ENCODE results near the gene PSMB9. TPM values are rescaled to one million over a fixed set of nuclear protein-coding genes. Genes with fewer than 3 reads are reported as not detected.

Gene PSMB9
- total and polyA plus RNA-seq, 5 donors from 2014 or later, result 148 to 896 (median 525) TPM

DNA sequence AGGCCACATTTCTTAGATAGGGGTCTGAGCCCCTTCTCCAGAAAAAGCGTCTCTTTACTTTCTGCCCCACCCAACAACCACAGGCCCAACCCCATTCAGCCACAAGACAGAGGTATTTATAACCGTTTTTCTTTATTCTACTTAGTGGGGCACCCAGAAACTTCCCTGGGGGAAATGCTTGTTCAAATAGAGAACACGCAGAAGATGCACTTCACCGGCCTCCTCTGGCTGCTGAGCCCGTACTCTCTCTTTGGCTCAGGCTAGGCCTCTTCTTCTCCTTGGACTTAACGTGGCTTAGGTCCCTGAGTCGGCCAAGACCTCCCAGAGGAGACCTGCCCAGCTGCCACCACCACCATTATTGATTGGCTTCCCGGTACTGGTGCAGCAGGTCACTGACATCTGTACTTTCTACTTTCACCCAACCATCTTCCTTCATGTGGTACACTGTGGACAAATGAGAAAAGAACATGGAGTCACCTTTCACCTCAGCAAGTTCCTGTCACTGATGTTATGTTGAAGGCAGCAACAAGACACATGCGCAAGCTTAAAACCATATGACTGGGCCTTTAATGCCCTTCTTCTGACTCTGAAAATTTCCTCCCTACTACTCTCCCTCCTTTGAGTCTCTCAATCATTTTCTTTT is 13.3 kb upstream of the PSMB9 start:
- Mint-ChIP-seq H3K36me3 (peaks cover 54% of the 10 kb centered on the region), H3K9me3 (no peaks in the 10 kb centered on the region), H3K27me3 (peaks cover 4% of the 10 kb centered on the region), H3K4me3 (peak overlapping the region; percentile 96 to 99 (median 98)), H3K4me1 (peaks cover 25 to 75% (median 57%) of the 10 kb centered on the region in 4 donors), H3K27ac (peak overlapping the region; percentile 85 to 100 (median 98))
- no peaks in the 10 kb centered on the region for H3K9me3 ChIP-seq (ENCODE audit: control insufficient read depth in 2 of 2, low read length in 2 of 2)
- DNase-seq (peak in 2 of 3 donors; percentile 48 to 75), ATAC-seq (ENCODE audit: low read depth in 2 of 2) (no peak)
- peaks cover 32% of the 10 kb centered on the region for H3K36me3 ChIP-seq (ENCODE audit: control insufficient read depth, insufficient read depth, low read length)
- H3K27ac ChIP-seq (ENCODE audit: insufficient read depth, low read length, poor library complexity, severe bottlenecking), result peak overlapping the region; percentile 99
- no peaks in the 10 kb centered on the region for H3K27me3 ChIP-seq (ENCODE audit: control insufficient read depth, insufficient read depth, low read length)
- peak overlapping the region; percentile 43 for H3K4me3 ChIP-seq (ENCODE audit: low read depth, low read length)
- peaks cover 84% of the 10 kb centered on the region for H3K4me1 ChIP-seq (ENCODE audit: control insufficient read depth, insufficient read depth, low read length, poor library complexity, severe bottlenecking)

DNA sequence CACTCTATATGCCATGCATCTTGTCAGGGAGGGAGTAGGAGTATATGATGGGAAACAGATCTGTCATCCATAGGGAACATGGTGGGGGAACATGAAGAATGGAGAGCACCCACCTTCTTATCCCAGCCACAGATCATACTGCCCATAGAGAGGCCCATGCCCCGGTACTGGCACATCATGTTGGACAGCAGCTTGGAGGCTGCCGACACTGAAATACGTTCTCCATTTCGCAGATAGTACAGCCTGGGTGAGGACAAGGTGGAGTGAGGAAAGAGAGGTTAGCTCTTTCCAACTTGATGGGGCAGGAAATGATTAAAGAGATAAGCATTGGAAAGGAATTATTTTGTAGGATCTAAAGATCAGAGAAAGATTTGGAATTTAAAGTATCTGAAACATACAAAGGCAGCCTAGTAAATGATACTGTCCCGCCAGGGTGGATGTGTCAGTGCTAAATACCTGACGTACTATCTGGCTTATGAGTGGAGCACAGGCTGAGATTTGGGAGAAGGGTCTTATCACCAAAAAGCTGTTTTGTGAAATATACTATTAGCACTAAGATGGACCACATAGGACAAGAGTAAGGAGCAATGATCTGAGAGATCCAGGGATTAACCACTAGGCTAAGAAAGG is 11.9 kb upstream of the PSMB9 start:
- H3K36me3 Mint-ChIP-seq, result peaks cover 54% of the 10 kb centered on the region
- H3K36me3 ChIP-seq (ENCODE audit: control insufficient read depth, insufficient read depth, low read length), result peaks cover 37% of the 10 kb centered on the region
- no peak for ATAC-seq (ENCODE audit: low read depth in 2 of 2)

DNA sequence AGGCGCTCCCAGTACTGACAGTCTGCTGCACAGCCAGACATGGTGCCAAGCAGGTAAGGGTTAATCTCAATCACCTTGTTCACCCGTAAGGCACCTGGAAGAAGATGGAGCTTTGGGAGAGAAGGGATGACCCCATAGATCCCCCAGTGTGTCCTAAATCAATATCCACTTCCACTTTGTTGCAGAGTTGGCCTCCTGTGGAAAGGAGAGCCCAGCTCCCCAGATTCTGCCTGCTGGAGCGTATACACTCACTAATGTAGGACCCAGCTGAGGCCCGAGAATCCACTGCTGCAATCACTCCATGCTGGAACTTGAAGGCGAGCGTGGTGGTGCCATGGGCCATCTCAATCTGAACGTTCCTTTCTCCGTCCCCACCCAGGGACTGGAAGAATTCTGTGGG is 11.3 kb upstream of the PSMB9 start:
- DNase-seq (no peak), ATAC-seq (ENCODE audit: low read depth in 2 of 2) (no peak)
- peak overlapping the region; percentile 94 for H3K4me3 ChIP-seq (ENCODE audit: low read depth, low read length)
- Mint-ChIP-seq H3K36me3 (peaks cover 60% of the 10 kb centered on the region), H3K27ac (peak overlapping the region; percentile 100), H3K4me1 (peaks cover 9 to 75% (median 51%) of the 10 kb centered on the region in 4 donors), H3K9me3 (no peaks in the 10 kb centered on the region), H3K27me3 (peaks cover 4% of the 10 kb centered on the region), H3K4me3 (peak overlapping the region; percentile 96 to 99 (median 98))
- H3K27me3 ChIP-seq (ENCODE audit: control insufficient read depth, insufficient read depth, low read length), result no peaks in the 10 kb centered on the region
- peak overlapping the region; percentile 99 for H3K27ac ChIP-seq (ENCODE audit: insufficient read depth, low read length, poor library complexity, severe bottlenecking)
- H3K9me3 ChIP-seq (ENCODE audit: control insufficient read depth in 2 of 2, low read length in 2 of 2), result no peaks in the 10 kb centered on the region
- peaks cover 42% of the 10 kb centered on the region for H3K36me3 ChIP-seq (ENCODE audit: control insufficient read depth, insufficient read depth, low read length)
- peaks cover 85% of the 10 kb centered on the region for H3K4me1 ChIP-seq (ENCODE audit: control insufficient read depth, insufficient read depth, low read length, poor library complexity, severe bottlenecking)

More for the DNA sequence above, 11.9 kb upstream of the PSMB9 start:
- H3K9me3 ChIP-seq (ENCODE audit: control insufficient read depth in 2 of 2, low read length in 2 of 2), result no peaks in the 10 kb centered on the region
- H3K27ac ChIP-seq (ENCODE audit: insufficient read depth, low read length, poor library complexity, severe bottlenecking), result peak overlapping the region; percentile 99
- peak overlapping the region; percentile 94 for H3K4me3 ChIP-seq (ENCODE audit: low read depth, low read length)
- H3K4me1 Mint-ChIP-seq, result peaks cover 12 to 75% (median 50%) of the 10 kb centered on the region in 4 donors
- peak overlapping the region; percentile 98 to 100 (median 100) for H3K27ac Mint-ChIP-seq
- H3K27me3 Mint-ChIP-seq, result peaks cover 4% of the 10 kb centered on the region
- DNase-seq, result no peak
- peak overlapping the region; percentile 96 to 99 (median 98) for H3K4me3 Mint-ChIP-seq
- no peaks in the 10 kb centered on the region for H3K9me3 Mint-ChIP-seq
- H3K27me3 ChIP-seq (ENCODE audit: control insufficient read depth, insufficient read depth, low read length), result no peaks in the 10 kb centered on the region
- H3K4me1 ChIP-seq (ENCODE audit: control insufficient read depth, insufficient read depth, low read length, poor library complexity, severe bottlenecking), result peaks cover 85% of the 10 kb centered on the region

DNA sequence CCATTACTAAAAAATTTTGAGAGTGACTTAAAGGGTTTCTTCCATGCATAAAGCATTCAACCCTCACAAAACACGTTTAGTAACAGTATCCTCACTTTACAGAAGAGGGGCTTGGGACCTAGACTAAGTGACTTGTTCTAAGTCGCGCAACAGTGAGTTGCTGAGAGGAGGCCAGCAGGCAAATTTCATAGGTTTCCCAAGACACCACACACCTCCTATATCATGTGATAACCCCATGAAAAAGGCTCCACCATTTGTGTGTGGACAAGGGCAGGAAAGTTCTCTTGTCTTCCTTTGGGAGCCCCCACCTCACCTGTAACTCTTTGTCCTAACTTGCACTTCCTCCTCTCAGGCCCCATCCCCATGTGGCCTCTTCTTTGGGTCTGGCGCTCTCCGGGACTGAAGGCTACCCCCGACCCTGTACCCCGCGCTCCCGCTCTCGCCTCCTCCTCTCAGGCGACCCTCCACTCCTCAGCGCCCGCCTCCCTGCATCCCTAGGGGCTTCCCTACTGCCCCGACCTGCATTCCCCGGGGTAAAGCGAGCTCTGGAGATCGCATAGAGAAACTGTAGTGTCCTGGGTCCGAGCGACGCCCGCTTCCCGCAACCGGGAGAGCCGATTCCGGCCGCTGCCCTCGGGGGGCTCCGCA is 10.5 kb upstream of the PSMB9 start:
- Histone ChIP-seq H3K36me3 (ENCODE audit: control insufficient read depth, insufficient read depth, low read length) (peaks cover 50% of the 10 kb centered on the region), H3K27ac (ENCODE audit: insufficient read depth, low read length, poor library complexity, severe bottlenecking) (peak overlapping the region; percentile 99), H3K4me1 (ENCODE audit: control insufficient read depth, insufficient read depth, low read length, poor library complexity, severe bottlenecking) (peaks cover 88% of the 10 kb centered on the region), H3K4me3 (ENCODE audit: low read depth, low read length) (peak overlapping the region; percentile 94), H3K9me3 (ENCODE audit: control insufficient read depth in 2 of 2, low read length in 2 of 2) (no peaks in the 10 kb centered on the region), H3K27me3 (ENCODE audit: control insufficient read depth, insufficient read depth, low read length) (no peaks in the 10 kb centered on the region)
- Mint-ChIP-seq H3K36me3 (peaks cover 67% of the 10 kb centered on the region), H3K4me3 (peak overlapping the region; percentile 96 to 99 (median 98)), H3K9me3 (no peaks in the 10 kb centered on the region), H3K27ac (peak overlapping the region; percentile 100), H3K4me1 (peaks cover 15 to 82% (median 58%) of the 10 kb centered on the region in 4 donors), H3K27me3 (peaks cover 4% of the 10 kb centered on the region)
- ATAC-seq (ENCODE audit: low read depth in 2 of 2), result no peak
- DNase-seq, result peak in 1 of 3 donors; percentile 39

DNA sequence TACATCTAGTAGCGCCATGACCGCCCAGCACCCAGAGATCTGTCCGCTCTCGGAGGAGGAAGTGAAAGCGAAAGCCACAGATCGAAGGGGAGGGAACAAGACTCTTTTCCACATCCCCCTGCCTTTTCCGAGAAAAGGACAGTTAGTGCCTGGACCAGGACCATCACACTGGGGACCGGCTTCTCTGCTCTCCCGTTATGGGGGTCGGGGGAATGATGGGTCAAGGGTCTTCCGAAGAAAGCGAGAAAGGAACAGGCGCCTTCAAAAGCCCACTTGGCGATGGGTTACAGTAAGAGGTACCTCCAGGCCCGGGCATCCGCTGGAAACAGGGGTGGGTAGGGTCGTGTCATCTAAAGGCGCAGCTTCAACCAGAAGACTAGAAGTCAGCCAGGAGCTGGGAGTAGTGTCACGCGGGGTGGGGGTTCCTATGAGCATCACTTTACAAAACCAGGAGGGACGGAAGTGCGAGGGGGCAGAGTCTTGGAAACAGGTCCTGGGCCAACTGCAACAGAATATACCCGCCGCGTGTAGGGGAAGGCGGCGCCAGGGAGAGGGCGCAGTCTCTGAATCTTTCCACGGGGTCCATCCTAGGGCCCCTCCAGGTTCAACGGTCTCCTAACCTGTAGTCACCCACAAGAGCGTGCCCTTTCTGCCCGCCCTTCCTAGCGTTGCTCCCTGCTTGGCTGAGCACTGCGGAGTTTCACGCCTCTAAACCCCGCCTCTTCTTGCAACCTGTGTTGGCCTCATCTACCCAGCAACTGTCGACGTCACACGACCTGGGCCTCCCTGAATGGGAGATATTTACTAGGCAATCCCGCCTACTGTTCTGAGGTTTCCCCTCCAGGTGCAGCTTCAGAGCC is 9.8 kb upstream of the PSMB9 start, which contains the start of gene PSMB8:
TSS of gene PSMB8 (minus strand) at position 69 of the 860 bp plus-strand sequence. CDS start at position 18, 51 bp downstream.
- H3K27me3 Mint-ChIP-seq, result peaks cover 4% of the 10 kb centered on the region
- peaks cover 75% of the 10 kb centered on the region for H3K36me3 Mint-ChIP-seq
- H3K27ac ChIP-seq (ENCODE audit: insufficient read depth, low read length, poor library complexity, severe bottlenecking), result peak within 1 kb of the TSS; percentile 99
- ATAC-seq (ENCODE audit: low read depth in 2 of 2) (peak; percentile 83 to 84), DNase-seq (peak; percentile 98 to 99 (median 98))
- H3K9me3 Mint-ChIP-seq, result no peaks in the 10 kb centered on the region
- peaks cover 14 to 82% (median 62%) of the 10 kb centered on the region in 4 donors for H3K4me1 Mint-ChIP-seq
- no peaks in the 10 kb centered on the region for H3K9me3 ChIP-seq (ENCODE audit: control insufficient read depth in 2 of 2, low read length in 2 of 2)
- H3K36me3 ChIP-seq (ENCODE audit: control insufficient read depth, insufficient read depth, low read length), result peaks cover 58% of the 10 kb centered on the region
- H3K4me3 ChIP-seq (ENCODE audit: low read depth, low read length), result peak within 1 kb of the TSS; percentile 94
- peak within 1 kb of the TSS; percentile 96 to 99 (median 98) for H3K4me3 Mint-ChIP-seq
- H3K27me3 ChIP-seq (ENCODE audit: control insufficient read depth, insufficient read depth, low read length), result no peaks in the 10 kb centered on the region
- H3K27ac Mint-ChIP-seq, result peak within 1 kb of the TSS; percentile 100
- H3K4me1 ChIP-seq (ENCODE audit: control insufficient read depth, insufficient read depth, low read length, poor library complexity, severe bottlenecking), result peaks cover 90% of the 10 kb centered on the region

DNA sequence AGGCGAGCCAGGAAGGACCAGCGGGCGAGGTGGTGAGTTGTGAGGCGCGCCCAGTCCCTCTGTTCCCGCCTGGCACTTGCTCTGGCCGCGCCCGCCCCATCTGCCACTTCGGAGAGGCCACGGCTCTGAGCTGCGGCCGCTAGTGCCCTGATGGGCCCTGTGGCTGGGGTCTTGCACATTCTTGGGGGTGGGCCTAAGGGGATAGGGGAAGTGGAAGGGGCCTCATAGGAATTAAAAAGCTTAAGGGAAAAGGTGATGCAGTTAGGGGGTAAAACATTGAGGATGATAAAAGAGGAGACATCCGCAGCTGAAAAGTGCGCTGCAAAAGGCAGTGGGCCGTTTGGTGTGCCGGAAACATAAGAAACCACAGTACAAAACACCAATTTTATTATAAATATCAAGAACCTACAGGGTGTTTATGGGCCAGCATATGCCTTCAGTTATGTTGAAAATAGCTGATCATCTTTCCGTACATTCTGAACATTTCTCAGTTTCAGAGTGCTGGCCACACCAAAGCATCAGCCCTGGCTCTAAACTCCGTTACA is 9.1 kb upstream of the PSMB9 start:
- peaks cover 90% of the 10 kb centered on the region for H3K4me1 ChIP-seq (ENCODE audit: control insufficient read depth, insufficient read depth, low read length, poor library complexity, severe bottlenecking)
- peak overlapping the region; percentile 96 to 99 (median 98) for H3K4me3 Mint-ChIP-seq
- H3K9me3 Mint-ChIP-seq, result no peaks in the 10 kb centered on the region
- H3K36me3 ChIP-seq (ENCODE audit: control insufficient read depth, insufficient read depth, low read length), result peaks cover 62% of the 10 kb centered on the region
- H3K27ac ChIP-seq (ENCODE audit: insufficient read depth, low read length, poor library complexity, severe bottlenecking), result peak overlapping the region; percentile 99
- H3K27ac Mint-ChIP-seq, result peak overlapping the region; percentile 100
- ATAC-seq (ENCODE audit: low read depth in 2 of 2) (peak; percentile 14 to 16), DNase-seq (peak in 2 of 3 donors; percentile 69 to 73)
- H3K4me1 Mint-ChIP-seq, result peaks cover 14 to 80% (median 63%) of the 10 kb centered on the region in 4 donors
- no peaks in the 10 kb centered on the region for H3K9me3 ChIP-seq (ENCODE audit: control insufficient read depth in 2 of 2, low read length in 2 of 2)
- H3K27me3 Mint-ChIP-seq, result peaks cover 4% of the 10 kb centered on the region
- H3K4me3 ChIP-seq (ENCODE audit: low read depth, low read length), result peak overlapping the region; percentile 94
- no peaks in the 10 kb centered on the region for H3K27me3 ChIP-seq (ENCODE audit: control insufficient read depth, insufficient read depth, low read length)
- peaks cover 79% of the 10 kb centered on the region for H3K36me3 Mint-ChIP-seq
